GM21423 (cell line): ENCODE data around the gene EP300.
"Not testable (repeated sequence)": the region's sequence is repeated elsewhere in the genome, so short reads cannot be mapped to it uniquely, and the experiment has no call there.

Source experiments
- ATAC-seq: cut with Tn5 transposase; IDR thresholded peaks from one replicate; pipeline ENCODE4 v1.9.1; 2021; ENCODE audit warnings: mild to moderate bottlenecking, moderate library complexity; ENCODE audit not compliant: unreplicated experiment

Gene EP300

DNA sequence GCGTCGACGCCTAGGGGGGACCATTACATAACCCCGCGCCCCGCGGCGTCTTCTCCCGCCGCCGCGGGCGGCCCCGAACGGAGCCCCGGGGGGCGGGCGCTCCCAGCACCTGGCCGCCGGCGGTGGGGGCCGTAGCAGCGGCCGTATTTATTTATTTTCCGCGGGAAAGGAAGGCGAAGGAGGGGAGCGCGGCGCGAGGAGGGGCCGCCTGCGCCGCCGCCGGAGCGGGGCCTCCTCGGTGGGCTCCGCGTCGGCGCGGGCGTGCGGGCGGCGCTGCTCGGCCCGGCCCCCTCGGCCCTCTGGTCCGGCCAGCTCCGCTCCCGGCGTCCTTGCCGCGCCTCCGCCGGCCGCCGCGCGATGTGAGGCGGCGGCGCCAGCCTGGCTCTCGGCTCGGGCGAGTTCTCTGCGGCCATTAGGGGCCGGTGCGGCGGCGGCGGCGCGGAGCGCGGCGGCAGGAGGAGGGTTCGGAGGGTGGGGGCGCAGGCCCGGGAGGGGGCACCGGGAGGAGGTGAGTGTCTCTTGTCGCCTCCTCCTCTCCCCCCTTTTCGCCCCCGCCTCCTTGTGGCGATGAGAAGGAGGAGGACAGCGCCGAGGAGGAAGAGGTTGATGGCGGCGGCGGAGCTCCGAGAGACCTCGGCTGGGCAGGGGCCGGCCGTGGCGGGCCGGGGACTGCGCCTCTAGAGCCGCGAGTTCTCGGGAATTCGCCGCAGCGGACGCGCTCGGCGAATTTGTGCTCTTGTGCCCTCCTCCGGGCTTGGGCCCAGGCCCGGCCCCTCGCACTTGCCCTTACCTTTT is at the start of gene EP300:
Gene EP300, plus strand, starts transcription at position 570 of the 795 bp plus-strand sequence. CDS start 413 bp downstream, outside the sequence.
- ATAC-seq = peak; percentile 35

DNA sequence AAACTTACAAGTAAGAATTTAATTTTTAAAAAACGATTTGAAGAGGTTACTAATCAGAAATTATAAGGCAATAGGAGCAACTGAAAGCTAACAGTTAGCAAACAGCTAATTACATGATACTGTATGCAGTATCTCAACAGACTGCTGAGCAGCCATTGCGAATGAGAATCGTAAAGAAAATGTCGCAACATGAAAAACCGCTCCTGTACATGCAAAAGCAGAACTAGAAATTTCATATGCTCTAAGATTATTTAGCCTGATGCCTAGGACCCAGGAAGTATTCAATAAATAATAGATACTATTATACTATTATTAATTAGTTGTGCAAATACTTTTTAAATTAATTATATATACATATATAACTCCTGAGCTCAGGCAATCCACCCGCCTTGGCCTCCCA is 48.7 kb upstream of the EP300 start:
- no peak for ATAC-seq

DNA sequence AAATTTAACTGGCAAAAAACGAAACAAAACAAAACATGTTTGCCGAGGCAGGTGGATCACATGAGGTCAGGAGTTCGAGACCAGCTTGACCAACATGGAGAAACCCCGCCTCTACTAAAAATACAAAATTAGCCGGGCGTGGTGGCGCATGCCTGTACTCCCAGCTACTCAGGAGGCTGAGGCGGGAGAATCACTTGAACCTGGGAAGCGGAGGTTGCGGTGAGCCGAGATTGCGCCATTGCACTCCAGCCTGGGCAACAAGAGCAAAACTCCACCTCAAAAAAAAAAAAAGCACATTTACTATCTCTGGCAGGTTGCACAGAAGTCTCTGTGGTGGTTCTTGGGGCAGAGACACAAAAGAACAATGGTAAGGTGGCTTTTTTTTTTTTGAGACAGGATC is 46.8 kb upstream of the EP300 start:
- not testable (repeated sequence) for ATAC-seq

DNA sequence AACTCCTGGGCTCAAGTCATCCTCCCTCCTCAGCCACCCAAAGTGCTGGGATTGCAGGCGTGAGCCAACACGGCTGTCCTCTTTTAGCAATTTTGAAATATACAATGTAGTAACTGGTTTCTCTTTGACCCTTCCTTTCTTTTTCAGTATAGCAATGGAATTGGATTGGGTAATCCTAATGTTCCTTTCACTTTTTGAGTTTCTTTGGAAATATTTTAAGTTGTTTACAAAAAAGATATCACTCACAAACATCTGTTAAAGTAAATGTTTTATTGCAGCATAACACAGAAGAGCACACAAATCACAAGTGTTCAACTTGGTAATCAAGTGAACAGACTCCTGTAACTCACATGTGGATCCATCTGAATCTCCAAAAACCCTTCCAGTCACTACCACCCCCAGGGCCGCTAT is 44.6 kb upstream of the EP300 start:
- ATAC-seq = no peak

DNA sequence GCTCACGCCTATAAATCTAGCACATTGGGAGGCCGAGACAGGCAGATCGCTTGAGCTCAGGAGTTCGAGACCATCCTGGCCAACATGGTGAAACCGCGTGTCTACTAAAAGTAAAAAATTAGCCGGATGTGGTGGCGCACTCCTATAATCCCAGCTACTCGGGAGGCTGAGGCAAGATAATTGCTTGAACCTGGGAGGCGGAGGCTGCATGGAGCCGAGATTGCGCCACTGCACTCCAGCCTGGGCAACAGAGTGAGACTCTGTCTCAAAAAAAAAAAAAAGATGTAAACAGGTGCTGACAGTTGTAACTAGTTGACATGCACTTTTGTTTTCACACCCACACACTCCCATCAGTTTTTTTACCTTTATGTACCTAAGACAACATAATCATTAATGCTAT is 44.0 kb upstream of the EP300 start:
- not testable (repeated sequence) for ATAC-seq

DNA sequence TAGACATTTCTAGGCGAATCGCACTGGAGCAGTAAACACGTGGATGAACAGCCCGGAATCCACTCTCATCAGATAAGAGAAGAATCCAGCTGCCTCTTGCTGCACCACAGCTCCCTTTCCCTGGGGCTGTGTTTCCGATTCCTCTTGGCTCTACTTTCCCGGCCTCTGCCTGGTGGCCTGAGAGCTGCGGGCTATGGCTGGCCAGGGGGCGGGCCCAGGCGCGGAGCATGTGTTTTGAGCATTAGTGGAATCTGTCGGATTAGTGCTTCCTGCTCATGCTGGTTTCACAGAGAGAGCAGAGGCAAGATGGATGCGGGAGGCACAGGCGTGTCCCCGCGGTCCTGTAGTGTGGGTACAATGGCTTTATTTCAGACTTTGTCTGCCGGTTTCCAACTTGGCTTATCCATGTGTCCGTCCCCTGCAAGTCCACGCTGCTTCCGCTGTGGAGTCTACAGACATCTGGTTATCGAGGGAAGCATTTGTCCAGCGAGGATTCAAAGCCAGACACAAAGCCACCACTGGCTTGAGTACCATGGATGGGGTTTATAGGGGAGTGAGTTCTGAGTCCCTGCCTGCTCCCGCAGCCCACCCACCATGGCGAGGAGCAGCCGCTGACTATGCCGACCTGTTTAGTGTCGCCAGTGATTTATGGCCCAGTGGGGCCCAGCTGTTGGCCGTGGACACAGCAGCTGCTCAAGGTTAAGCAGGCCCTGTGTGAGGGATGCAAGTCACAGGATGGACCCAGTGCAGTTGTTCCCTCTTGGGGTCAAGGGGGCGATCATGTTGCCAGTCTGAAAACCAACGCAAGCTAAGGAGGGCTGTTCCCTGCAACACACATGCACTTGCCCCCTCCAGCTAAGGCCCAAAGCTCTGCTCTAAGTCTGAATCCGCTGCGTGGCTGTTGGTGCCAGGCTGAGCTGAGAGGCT is 43.3 kb upstream of the EP300 start:
- no peak for ATAC-seq

DNA sequence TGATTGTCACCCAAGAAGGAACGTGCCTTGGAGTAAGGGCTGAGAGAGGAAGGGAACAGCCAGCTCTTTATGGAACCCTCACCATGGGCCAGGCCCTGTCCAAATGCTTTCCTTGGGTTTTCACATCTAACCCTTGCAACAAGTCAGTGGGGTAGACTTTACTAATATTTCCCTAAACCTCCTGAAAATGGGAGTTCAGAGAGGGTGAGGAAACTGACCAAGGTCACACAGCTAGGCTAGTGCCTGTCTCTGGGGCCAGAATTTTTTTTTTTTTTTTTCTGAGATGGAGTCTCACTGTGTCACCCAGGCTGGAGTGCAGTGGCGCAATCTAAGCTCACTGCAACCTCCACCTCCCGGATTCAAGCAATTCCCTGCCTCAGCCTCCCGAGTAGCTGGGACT is 42.6 kb upstream of the EP300 start:
- ATAC-seq = not testable (repeated sequence)

DNA sequence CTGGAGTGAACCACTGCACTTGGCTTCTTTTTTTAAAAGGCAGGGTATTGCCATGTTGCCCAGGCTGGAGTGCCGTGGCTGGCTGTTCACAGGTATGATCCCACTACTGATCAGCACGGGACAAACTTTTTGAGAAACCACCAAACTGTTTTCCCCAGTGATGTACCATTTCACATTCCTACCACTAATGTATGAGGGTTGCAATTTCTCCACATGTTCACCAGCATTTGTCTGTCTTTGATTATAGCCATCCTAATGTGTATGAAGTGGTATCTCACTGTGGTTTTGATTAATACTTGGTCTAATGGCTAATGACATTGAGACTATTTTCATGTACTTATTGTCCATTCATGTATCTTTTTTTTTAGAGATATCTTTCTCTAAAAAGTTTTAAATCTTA is 41.5 kb upstream of the EP300 start:
- no peak for ATAC-seq

DNA sequence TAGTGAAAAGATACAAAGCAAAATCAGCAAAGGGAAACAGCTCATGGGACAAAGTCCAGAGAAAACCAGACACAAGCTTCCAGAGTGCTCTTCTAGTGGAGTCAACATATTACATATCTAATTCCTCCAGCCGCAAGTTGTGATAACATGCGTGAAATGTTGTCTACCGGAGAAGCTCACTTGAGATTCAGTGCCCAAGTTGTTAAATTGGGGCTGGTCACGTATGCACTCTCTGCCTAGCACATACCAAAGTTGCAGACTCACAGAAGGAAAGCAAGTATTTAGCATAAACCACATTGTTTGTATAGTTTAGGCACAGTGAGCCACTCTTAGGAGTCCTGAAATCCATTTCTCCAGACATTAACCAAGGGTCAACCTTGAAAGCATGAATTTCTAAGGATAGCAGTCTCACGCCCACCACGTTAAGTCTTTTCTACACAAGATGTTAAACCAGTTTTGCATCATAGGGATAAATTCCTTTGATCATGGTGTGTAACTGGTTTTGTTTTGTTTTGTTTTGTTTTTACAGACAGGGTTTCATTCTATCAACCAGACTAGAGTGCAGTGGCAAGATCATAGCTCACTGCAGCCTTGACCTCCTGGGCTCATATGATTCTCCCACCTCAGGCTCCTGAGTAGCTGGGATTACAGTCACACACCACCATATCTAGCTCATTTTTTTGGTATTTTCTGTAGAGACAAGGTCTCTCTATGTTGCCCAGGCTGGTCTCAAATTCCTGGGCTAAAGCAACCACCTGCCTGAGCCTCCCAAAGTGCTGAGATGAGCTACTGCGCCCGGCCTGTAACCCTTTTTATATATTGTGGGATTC is 39.5 kb upstream of the EP300 start:
- no peak for ATAC-seq

DNA sequence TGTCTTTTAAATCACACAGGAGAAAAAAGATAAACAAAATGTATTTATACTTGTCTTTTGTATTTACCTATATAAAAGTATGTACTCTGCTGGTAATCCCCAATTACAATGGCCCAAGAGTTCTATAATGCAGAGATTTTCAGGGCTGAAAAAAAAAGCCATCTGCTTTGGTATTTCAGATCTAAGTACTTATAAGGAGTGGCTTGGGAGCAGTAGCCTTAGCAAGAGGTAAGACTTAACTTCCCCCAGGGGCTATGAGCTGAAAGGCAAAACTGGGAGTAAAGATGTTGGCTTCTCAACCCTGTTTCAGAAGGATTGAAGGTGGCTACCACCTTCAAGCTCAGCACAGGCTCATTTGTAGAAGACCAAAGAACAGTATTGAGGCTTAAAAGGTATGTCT is 35.3 kb upstream of the EP300 start:
- ATAC-seq = no peak

DNA sequence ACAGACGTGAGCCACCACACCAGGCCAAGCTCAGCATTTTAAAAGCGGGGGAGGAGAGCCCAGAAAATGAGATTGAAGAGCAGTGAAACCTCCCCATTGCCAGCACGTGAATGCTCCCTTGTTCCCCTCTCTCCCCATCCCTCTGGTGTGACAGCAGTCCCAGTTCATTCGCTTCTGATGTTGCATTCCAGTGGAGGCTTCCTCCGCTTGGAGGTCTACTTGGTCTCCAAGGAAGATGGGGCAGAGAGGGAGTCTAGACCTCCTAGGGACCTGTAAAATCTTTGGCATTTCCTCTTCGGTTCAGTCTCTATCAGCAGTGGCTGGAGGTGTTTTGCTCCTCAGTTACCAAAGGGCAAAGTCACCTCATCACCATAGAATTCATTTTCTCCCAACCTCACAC is 30.2 kb upstream of the EP300 start:
- ATAC-seq = no peak

DNA sequence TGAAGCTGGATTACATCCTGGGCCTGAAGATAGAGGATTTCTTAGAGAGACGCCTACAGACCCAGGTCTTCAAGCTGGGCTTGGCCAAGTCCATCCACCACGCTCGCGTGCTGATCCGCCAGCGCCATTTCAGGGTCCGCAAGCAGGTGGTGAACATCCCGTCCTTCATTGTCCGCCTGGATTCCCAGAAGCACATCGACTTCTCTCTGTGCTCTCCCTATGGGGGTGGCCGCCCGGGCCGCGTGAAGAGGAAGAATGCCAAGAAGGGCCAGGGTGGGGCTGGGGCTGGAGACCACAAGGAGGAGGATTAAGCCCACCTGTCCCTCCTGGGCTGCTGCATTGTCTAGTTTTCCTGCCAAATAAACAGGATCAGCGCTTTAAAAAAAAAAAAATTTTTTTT is 28.1 kb upstream of the EP300 start:
- ATAC-seq = not testable (repeated sequence)

DNA sequence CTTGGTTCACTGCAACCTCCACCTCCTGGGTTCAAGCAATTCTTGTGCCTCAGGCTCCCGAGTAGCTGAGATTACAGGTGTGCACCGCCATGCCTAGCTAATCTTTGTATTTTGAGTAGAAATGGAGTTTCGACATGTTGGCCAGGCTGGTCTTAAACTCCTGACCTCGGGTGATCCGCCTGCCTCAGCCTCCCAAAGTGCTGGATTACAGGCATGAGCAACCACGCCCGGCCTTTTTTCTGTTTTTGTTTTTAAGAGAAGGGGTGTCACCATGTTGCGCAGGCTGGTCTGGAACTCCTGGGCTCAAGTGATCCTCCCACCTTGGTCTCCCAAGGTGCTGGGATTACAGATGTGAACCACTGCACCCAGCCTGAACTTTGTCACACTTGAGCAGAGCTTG is 26.1 kb upstream of the EP300 start:
- not testable (repeated sequence) for ATAC-seq

DNA sequence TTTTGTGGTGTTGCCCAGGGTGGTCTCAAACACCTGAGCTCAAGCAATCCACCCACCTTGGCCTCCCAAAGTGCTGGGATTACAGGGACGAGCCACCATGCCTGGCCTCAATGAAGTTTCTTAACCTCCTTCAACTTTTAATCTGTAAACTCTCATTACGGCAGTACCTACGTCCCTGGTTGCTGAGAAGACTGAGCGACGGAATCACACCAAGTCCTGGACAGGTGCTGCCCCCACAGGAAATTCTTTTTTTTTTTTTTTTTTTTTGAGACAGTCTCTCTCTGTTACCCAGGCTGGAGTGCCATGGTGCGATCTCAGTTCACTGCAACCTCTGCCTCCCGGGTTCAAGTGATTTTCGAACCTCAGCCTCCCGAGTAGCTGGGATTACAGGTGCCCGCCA is 24.4 kb upstream of the EP300 start:
- not testable (repeated sequence) for ATAC-seq

DNA sequence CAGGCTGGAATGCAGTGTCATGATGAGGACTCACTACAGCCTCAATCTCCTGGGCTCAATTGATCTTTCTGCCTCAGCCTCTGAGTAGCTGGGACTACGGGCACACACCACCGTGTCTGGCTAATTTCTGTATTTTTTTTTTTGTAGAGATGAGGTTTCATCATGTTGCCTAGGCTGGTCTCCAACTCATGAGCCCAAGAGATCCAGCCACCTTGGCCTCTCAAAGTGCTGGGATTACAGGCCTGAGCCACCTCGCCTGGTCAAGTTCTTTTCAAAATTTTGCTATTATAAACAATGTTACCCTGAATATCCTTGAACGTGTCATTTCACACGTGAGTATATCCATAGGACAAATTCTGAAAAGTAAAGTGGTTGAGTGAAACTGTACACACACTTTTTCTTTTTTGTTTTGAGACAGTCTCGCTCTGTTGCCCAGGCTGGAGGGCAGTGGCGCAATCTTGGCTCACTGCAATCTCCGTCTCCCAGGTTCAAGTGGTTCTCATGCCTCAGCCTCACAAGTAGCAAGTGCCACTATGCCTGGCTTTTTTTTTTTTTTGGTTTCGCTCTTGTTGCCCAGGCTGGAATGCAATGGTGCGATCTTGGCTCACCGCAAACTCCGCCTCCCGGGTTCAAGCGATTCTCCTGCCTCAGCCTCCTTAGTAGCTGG is 21.6 kb upstream of the EP300 start:
- ATAC-seq = no peak

DNA sequence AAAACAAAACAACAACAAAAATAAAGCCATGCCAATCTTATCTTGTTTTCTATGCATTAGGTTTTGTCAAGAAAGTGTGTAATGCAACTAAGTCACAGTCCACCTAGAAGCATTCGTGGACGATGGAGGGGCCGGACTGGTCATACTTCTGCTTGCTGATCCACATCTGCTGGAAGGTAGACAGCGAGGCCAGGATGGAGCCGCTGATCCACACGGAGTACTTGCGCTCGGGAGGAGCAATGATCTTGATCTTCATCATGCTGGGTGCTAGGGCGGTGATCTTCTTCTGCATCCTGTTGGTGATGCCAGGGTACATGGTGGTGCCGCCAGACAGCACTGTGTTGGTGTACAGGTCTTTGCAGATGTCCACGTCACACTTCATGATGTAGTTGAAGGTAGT is 18.3 kb upstream of the EP300 start:
- no peak for ATAC-seq

DNA sequence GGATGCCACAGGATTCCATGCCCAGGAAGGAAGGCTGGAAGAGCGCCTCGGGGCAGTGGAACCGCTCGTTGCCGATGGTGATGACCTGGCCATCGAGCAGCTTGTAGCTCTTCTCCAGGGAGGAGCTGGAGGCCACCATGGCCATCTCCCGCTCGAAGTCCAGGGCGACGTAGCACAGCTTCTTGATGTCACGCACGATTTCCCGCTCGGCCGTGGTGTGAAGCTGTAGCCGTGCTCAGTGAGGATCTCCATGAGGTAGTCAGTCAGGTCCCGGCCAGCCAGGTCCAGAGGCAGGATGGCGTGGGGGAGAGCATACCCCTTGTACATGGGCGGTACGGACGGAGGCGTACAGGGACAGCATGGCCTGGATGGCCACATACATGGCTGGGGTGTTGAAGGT is 17.9 kb upstream of the EP300 start:
- no peak for ATAC-seq

DNA sequence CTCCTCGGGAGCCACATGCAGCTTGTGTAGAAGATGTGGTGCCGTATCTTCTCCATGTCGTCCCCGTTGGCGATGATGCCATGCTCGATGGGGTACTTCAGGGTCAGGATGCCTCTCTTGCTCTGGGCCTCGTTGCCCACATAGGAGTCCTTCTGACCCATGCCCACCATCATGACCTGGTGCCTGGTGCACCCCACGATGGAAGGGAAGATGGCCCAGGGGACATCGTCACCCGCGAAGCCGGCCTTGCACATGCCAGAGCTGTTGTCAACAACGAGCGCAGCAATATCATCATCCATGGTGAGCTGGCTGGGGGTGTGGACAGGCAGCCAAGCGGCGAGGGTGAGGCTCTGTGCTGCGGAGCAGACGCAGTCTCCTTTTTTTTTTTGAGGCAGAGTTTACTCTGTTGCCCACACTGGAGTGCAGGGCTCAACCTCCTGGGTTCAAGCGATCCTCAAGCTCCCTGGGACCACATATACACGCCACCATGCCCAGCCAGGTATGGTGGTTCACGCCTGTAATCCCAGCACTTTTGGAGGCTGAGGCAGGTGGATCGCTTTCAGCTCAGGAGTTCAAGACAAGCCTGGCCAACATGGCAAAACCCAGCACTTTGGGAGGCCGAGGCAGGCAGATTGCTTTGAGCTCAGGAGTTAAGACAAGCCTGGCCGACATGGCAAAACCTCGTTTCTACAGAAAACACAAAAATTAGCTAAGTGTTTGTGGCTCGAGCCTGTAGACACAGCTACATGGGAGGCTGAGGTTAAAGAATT is 17.3 kb upstream of the EP300 start:
- ATAC-seq = no peak

DNA sequence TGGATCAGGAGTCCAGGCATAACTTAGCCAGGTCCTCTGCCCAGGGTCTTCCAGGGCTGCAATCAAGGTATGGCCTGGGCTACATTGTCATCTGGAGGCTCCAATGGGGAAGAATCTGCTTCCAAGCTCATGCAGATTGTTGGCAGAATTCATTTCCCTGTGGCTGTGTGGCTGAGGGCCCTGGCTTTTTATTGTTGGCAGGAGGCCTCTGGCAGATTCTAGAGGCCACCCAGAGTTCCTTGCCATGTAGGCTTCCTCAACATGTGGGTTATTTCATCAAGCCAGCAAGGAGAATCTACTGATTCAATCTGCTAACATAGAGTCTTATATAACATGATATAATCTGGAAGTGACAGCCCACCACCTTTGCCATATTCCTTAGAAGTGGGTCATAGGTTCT is 16.4 kb upstream of the EP300 start:
- ATAC-seq = no peak

DNA sequence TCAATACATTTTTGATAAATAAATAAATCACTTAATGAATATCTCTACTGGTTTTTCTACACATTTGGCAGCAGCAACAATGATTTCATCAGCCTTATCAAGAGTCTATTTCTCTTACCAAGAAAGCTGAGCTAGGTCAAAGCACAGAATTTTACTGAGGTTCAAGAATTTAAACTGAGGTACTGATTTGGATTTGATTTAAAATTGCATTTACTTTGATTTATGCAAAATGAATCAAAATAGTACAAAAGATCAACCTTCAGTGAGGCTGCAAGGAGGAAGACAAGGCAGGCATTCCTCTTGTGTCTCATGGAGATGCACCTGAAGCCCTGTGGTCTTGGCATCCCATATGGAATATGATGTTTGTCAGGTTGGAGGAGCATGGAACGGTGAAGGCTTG is 15.5 kb upstream of the EP300 start:
- ATAC-seq = no peak
